Muscle layer of duodenum (tissue), 2 donors: ENCODE data around the gene ABHD15.
A peak's percentile ranks its signal among the peaks of the same experiment; 100 is the strongest.
"Not testable (repeated sequence)": the region's sequence is repeated elsewhere in the genome, so short reads cannot be mapped to it uniquely, and the experiment has no call there.

ENCODE experiments used
- H3K27ac ChIP-seq: one replicate; pipeline ENCODE4 v1.7.0; 2013; ENCODE audit warnings: mild to moderate bottlenecking, low read length
- H3K27me3 ChIP-seq: one replicate; pipeline ENCODE4 v1.7.0; 2013; ENCODE audit warnings: low read depth, mild to moderate bottlenecking, control low read depth, low read length
- H3K36me3 ChIP-seq, 2 donors: one replicate each; pipeline ENCODE4 v1.7.0; 2013; ENCODE audit warnings: low read length in 2 of 2, control low read depth in 1 of 2, mild to moderate bottlenecking in 1 of 2; ENCODE audit not compliant: insufficient read depth in 2 of 2, control insufficient read depth in 1 of 2
- H3K4me1 ChIP-seq, 2 donors: one replicate each; pipeline ENCODE4 v1.7.0; 2013; ENCODE audit warnings: low read length in 2 of 2, mild to moderate bottlenecking in 2 of 2, control low read depth in 1 of 2, moderate library complexity in 1 of 2; ENCODE audit not compliant: insufficient read depth in 2 of 2, control insufficient read depth in 1 of 2
- H3K4me3 ChIP-seq, 2 donors: one replicate each; pipeline ENCODE4 v1.7.0; 2013; ENCODE audit warnings: low read length in 2 of 2, low read depth in 1 of 2, mild to moderate bottlenecking in 1 of 2
- H3K9me3 ChIP-seq, 2 donors: one replicate each; pipeline ENCODE4 v1.7.0; 2013; ENCODE audit warnings: low read length in 2 of 2, control low read depth in 1 of 2, mild to moderate bottlenecking in 1 of 2; ENCODE audit not compliant: control insufficient read depth in 1 of 2
- donor health status: healthy.

The ABHD15 gene

GRCh38 chr17:29559640-29560039, 7.2 kb downstream of the ABHD15 start:
- Histone ChIP-seq H3K27ac (peak overlapping the region; percentile 23), H3K4me3 (no peak overlapping the region), H3K36me3 (peaks cover 0 to 7% of the 10 kb centered on the region in 2 donors), H3K4me1 (peaks cover 0 to 5% of the 10 kb centered on the region in 2 donors), H3K9me3 (no peaks in the 10 kb centered on the region), H3K27me3 (no peaks in the 10 kb centered on the region)

- not testable (repeated sequence) for H3K4me3 ChIP-seq, H3K9me3 ChIP-seq, H3K4me1 ChIP-seq, H3K27me3 ChIP-seq, H3K36me3 ChIP-seq, H3K27ac ChIP-seq
These were observed 8.7 kb downstream of the ABHD15 start for GRCh38 chr17:29558139-29558538.

- Histone ChIP-seq H3K9me3 (no peaks in the 10 kb centered on the region), H3K4me1 (peaks cover 0 to 5% of the 10 kb centered on the region in 2 donors), H3K36me3 (peaks cover 0 to 7% of the 10 kb centered on the region in 2 donors), H3K4me3 (no peak overlapping the region), H3K27me3 (no peaks in the 10 kb centered on the region), H3K27ac (no peak overlapping the region)
These were observed 9.1 kb downstream of the ABHD15 start for GRCh38 chr17:29557739-29558116.

GRCh38 chr17:29557085-29557738, 9.6 kb downstream of the ABHD15 start:
- peaks cover 0 to 3% of the 10 kb centered on the region in 2 donors for H3K36me3 ChIP-seq
- H3K9me3 ChIP-seq = no peaks in the 10 kb centered on the region
- H3K4me1 ChIP-seq = peaks cover 0 to 5% of the 10 kb centered on the region in 2 donors
- no peak overlapping the region for H3K4me3 ChIP-seq
- no peaks in the 10 kb centered on the region for H3K27me3 ChIP-seq
- no peak overlapping the region for H3K27ac ChIP-seq

GRCh38 chr17:29555840-29556239, 11.0 kb downstream of the ABHD15 start:
- H3K27ac ChIP-seq = no peak overlapping the region
- no peaks in the 10 kb centered on the region for H3K4me1 ChIP-seq
- H3K4me3 ChIP-seq = no peak overlapping the region

GRCh38 chr17:29549177-29549923, 17.5 kb downstream of the ABHD15 start:
- Histone ChIP-seq H3K27me3 (no peaks in the 10 kb centered on the region), H3K4me1 (peaks cover 7 to 15% of the 10 kb centered on the region in 2 donors), H3K9me3 (no peaks in the 10 kb centered on the region), H3K27ac (no peak overlapping the region), H3K4me3 (no peak overlapping the region), H3K36me3 (no peaks in the 10 kb centered on the region)

More at GRCh38 chr17:29555840-29556239, 11.0 kb downstream of the ABHD15 start:
- no peaks in the 10 kb centered on the region for H3K27me3 ChIP-seq
- no peaks in the 10 kb centered on the region for H3K36me3 ChIP-seq
- H3K9me3 ChIP-seq = no peaks in the 10 kb centered on the region

GRCh38 chr17:29546830-29547229, 20.0 kb downstream of the ABHD15 start:
- Histone ChIP-seq H3K4me3 (no peak overlapping the region), H3K27ac (no peak overlapping the region), H3K27me3 (no peaks in the 10 kb centered on the region), H3K9me3 (no peaks in the 10 kb centered on the region), H3K4me1 (peaks cover 7 to 15% of the 10 kb centered on the region in 2 donors), H3K36me3 (peaks cover 17 to 19% of the 10 kb centered on the region in 2 donors)

- H3K4me1 ChIP-seq = peaks cover 7 to 15% of the 10 kb centered on the region in 2 donors
- no peaks in the 10 kb centered on the region for H3K9me3 ChIP-seq
- peaks cover 17 to 19% of the 10 kb centered on the region in 2 donors for H3K36me3 ChIP-seq
- H3K27ac ChIP-seq = no peak overlapping the region
- no peak overlapping the region for H3K4me3 ChIP-seq
- H3K27me3 ChIP-seq = no peaks in the 10 kb centered on the region
These were observed 20.8 kb downstream of the ABHD15 start for GRCh38 chr17:29546085-29546484.

- no peaks in the 10 kb centered on the region for H3K9me3 ChIP-seq
- peaks cover 19 to 29% of the 10 kb centered on the region in 2 donors for H3K36me3 ChIP-seq
- H3K4me1 ChIP-seq = peaks cover 0 to 6% of the 10 kb centered on the region in 2 donors
- no peak overlapping the region for H3K4me3 ChIP-seq
- no peaks in the 10 kb centered on the region for H3K27me3 ChIP-seq
- H3K27ac ChIP-seq = no peak overlapping the region
These were observed 22.8 kb downstream of the ABHD15 start for GRCh38 chr17:29544066-29544465.

GRCh38 chr17:29533976-29534375, 32.9 kb downstream of the ABHD15 start:
- no peak overlapping the region for H3K4me3 ChIP-seq
- H3K4me1 ChIP-seq = no peaks in the 10 kb centered on the region
- H3K27ac ChIP-seq = no peak overlapping the region
- H3K27me3 ChIP-seq = no peaks in the 10 kb centered on the region
- no peaks in the 10 kb centered on the region for H3K9me3 ChIP-seq
- peaks cover 22 to 38% of the 10 kb centered on the region in 2 donors for H3K36me3 ChIP-seq

- Histone ChIP-seq H3K4me1 (no peaks in the 10 kb centered on the region), H3K9me3 (no peaks in the 10 kb centered on the region), H3K27ac (no peak overlapping the region), H3K27me3 (no peaks in the 10 kb centered on the region), H3K36me3 (peaks cover 26 to 36% of the 10 kb centered on the region in 2 donors), H3K4me3 (no peak overlapping the region)
These were observed 40.5 kb downstream of the ABHD15 start for GRCh38 chr17:29526322-29526721.
